Subcutaneous abdominal adipose tissue (tissue), 5 donors: Measurements from ENCODE around the gene PLP2.

Source experiments
- H3K27ac ChIP-seq: one replicate; pipeline ENCODE4 v1.7.0; 2013; ENCODE audit warnings: low read depth, mild to moderate bottlenecking, inconsistent platforms, low read length, moderate library complexity
- H3K27me3 ChIP-seq, 5 donors: one replicate each; pipeline ENCODE4 v1.7.0; 2013; ENCODE audit warnings: low read length in 5 of 5, inconsistent platforms in 1 of 5; ENCODE audit not compliant: control insufficient read depth in 5 of 5, insufficient read depth in 4 of 5
- H3K36me3 ChIP-seq, 5 donors: one replicate each; pipeline ENCODE4 v1.7.0; 2013; ENCODE audit warnings: low read length in 5 of 5; ENCODE audit not compliant: control insufficient read depth in 5 of 5, insufficient read depth in 5 of 5
- H3K4me1 ChIP-seq, 5 donors: one replicate each; pipeline ENCODE4 v1.7.0; 2013; ENCODE audit warnings: low read length in 5 of 5, mild to moderate bottlenecking in 3 of 5, moderate library complexity in 1 of 5; ENCODE audit not compliant: control insufficient read depth in 5 of 5, insufficient read depth in 5 of 5
- H3K4me3 ChIP-seq, 5 donors: one replicate each; pipeline ENCODE4 v1.7.0; 2013; ENCODE audit warnings: low read length in 5 of 5, low read depth in 1 of 5
- H3K9ac ChIP-seq, 5 donors: one replicate each; pipeline ENCODE4 v1.7.0; 2013; ENCODE audit warnings: low read length in 5 of 5, mild to moderate bottlenecking in 4 of 5, moderate library complexity in 3 of 5
- H3K9me3 ChIP-seq, 5 donors: one replicate each; pipeline ENCODE4 v1.7.0; 2013; ENCODE audit warnings: low read length in 5 of 5; ENCODE audit not compliant: control insufficient read depth in 5 of 5
- donor health status: healthy.
- donor health status: healthy.
- donor health status: healthy.
- donor health status: healthy.
- donor health status: healthy.

PLP2 gene

GRCh38 chrX:49214996-49215526 lies 43.4 kb downstream of the PLP2 start:
- Histone ChIP-seq H3K4me3 (no peak overlapping the region), H3K9me3 (no peaks in the 10 kb centered on the region), H3K9ac (no peak overlapping the region), H3K36me3 (no peaks in the 10 kb centered on the region), H3K4me1 (no peaks in the 10 kb centered on the region), H3K27ac (no peak overlapping the region), H3K27me3 (peaks cover 0 to 25% (median 15%) of the 10 kb centered on the region in 5 donors)

GRCh38 chrX:49220100-49220499 lies 48.4 kb downstream of the PLP2 start:
- Histone ChIP-seq H3K4me3 (no peak overlapping the region), H3K9me3 (no peaks in the 10 kb centered on the region), H3K27ac (no peak overlapping the region), H3K4me1 (no peaks in the 10 kb centered on the region), H3K36me3 (no peaks in the 10 kb centered on the region), H3K9ac (no peak overlapping the region), H3K27me3 (peaks cover 0 to 28% (median 16%) of the 10 kb centered on the region in 5 donors)

GRCh38 chrX:49221868-49222267 lies 50.2 kb downstream of the PLP2 start:
- Histone ChIP-seq H3K9me3 (peaks cover 0 to 3% (median 0%) of the 10 kb centered on the region in 5 donors), H3K9ac (no peak overlapping the region), H3K36me3 (no peaks in the 10 kb centered on the region), H3K27me3 (peaks cover 0 to 31% (median 20%) of the 10 kb centered on the region in 5 donors), H3K4me3 (no peak overlapping the region), H3K27ac (no peak overlapping the region), H3K4me1 (no peaks in the 10 kb centered on the region)
